Liver (tissue), 9 donors: Measurements from ENCODE around the gene SFT2D2. TPM values are rescaled to one million over a fixed set of nuclear protein-coding genes. Genes with fewer than 3 reads are reported as not detected.

Source experiments
- DNase-seq: peaks from one replicate; pipeline ENCODE4 v3.0.0-alpha.2; 2017; ENCODE audit warnings: low spot score
- H3K27ac ChIP-seq, 2 donors: one replicate each; pipeline ENCODE4 v1.7.0; 2013; ENCODE audit warnings: inconsistent platforms in 2 of 2, low read length in 2 of 2, control low read depth in 1 of 2, low read depth in 1 of 2, mild to moderate bottlenecking in 1 of 2
- H3K27me3 ChIP-seq, 4 donors: one replicate each; pipeline versions ENCODE4 v1.6.1 to v1.7.0; 2013; ENCODE audit warnings: low read length in 3 of 4, inconsistent platforms in 1 of 4, mild to moderate bottlenecking in 1 of 4, moderate library complexity in 1 of 4; ENCODE audit not compliant: control insufficient read depth in 4 of 4, insufficient read depth in 4 of 4
- H3K36me3 ChIP-seq, 4 donors: one replicate each; pipeline versions ENCODE4 v1.6.1 to v1.7.0; 2013; ENCODE audit warnings: low read length in 3 of 4, mild to moderate bottlenecking in 3 of 4, low read depth in 1 of 4, moderate library complexity in 1 of 4; ENCODE audit not compliant: control insufficient read depth in 4 of 4, insufficient read depth in 3 of 4
- H3K4me1 ChIP-seq, 4 donors: one replicate each; pipeline versions ENCODE4 v1.6.1 to v1.7.0; 2013; ENCODE audit warnings: low read length in 3 of 4, mild to moderate bottlenecking in 3 of 4, moderate library complexity in 1 of 4; ENCODE audit not compliant: control insufficient read depth in 4 of 4, insufficient read depth in 4 of 4
- H3K4me3 ChIP-seq, 3 donors: one replicate each; pipeline versions ENCODE4 v1.6.1 to v1.7.0; 2013; ENCODE audit warnings: low read length in 3 of 3, control low read depth in 1 of 3, low read depth in 1 of 3, mild to moderate bottlenecking in 1 of 3
- H3K9ac ChIP-seq, 2 donors: one replicate each; pipeline ENCODE4 v1.7.0; 2013; ENCODE audit warnings: low read length in 2 of 2, mild to moderate bottlenecking in 2 of 2, moderate library complexity in 2 of 2, control low read depth in 1 of 2, low read depth in 1 of 2
- H3K9me3 ChIP-seq, 4 donors: one replicate each; pipeline versions ENCODE4 v1.6.1 to v1.7.0; 2013; ENCODE audit warnings: low read length in 3 of 4; ENCODE audit not compliant: control insufficient read depth in 4 of 4
- ATF3 ChIP-seq: IDR thresholded peaks from 2 replicates; pipeline ENCODE4 v1.6.1; 2016; ENCODE audit warnings: antibody characterized with exemption
- EGR1 ChIP-seq, 2 donors: IDR thresholded peaks; 2 replicates each; pipeline ENCODE4 v1.6.1; 2016 to 2018; ENCODE audit warnings: antibody characterized with exemption in 2 of 2, low read depth in 2 of 2
- FOXA1 ChIP-seq: IDR thresholded peaks from 2 replicates; pipeline ENCODE4 v1.6.1; 2016; ENCODE audit warnings: antibody characterized with exemption
- FOXA2 ChIP-seq: IDR thresholded peaks from 2 replicates; pipeline ENCODE4 v1.6.1; 2016; ENCODE audit warnings: antibody characterized with exemption
- GABPA ChIP-seq, 2 donors: IDR thresholded peaks in 1 of 2; conservative IDR thresholded peaks in 1 of 2; 2 replicates each; pipeline ENCODE4 v1.6.1; 2016; ENCODE audit warnings: antibody characterized with exemption in 2 of 2, mild to moderate bottlenecking in 1 of 2, moderate library complexity in 1 of 2
- HNF4A ChIP-seq, 2 donors: conservative IDR thresholded peaks; 2 replicates each; pipeline ENCODE4 v1.6.1; 2016; ENCODE audit warnings: antibody characterized with exemption in 2 of 2, mild to moderate bottlenecking in 2 of 2
- HNF4G ChIP-seq: IDR thresholded peaks from 2 replicates; pipeline ENCODE4 v1.6.1; 2016; ENCODE audit warnings: antibody characterized with exemption
- JUND ChIP-seq, 2 donors: IDR thresholded peaks; 2 replicates each; pipeline ENCODE4 v1.6.1; 2016; ENCODE audit warnings: antibody characterized with exemption in 2 of 2
- NR2F2 ChIP-seq: IDR thresholded peaks from 2 replicates; pipeline ENCODE4 v1.6.1; 2016; ENCODE audit warnings: antibody characterized with exemption
- RAD21 ChIP-seq, 2 donors: IDR thresholded peaks; 2 replicates each; pipeline ENCODE4 v1.6.1; 2016; ENCODE audit warnings: antibody characterized with exemption in 2 of 2, mild to moderate bottlenecking in 2 of 2
- REST ChIP-seq: IDR thresholded peaks from 2 replicates; pipeline ENCODE4 v1.6.1; 2016; ENCODE audit warnings: antibody characterized with exemption, mild to moderate bottlenecking
- RXRA ChIP-seq, 2 donors: IDR thresholded peaks; 2 replicates each; pipeline ENCODE4 v1.6.1; 2017 to 2018; ENCODE audit warnings: antibody characterized with exemption in 2 of 2, mild to moderate bottlenecking in 1 of 2
- SP1 ChIP-seq: IDR thresholded peaks from 2 replicates; pipeline ENCODE4 v1.6.1; 2018; ENCODE audit warnings: antibody characterized with exemption, mild to moderate bottlenecking
- TAF1 ChIP-seq: conservative IDR thresholded peaks from 2 replicates; pipeline ENCODE4 v1.6.1; 2016; ENCODE audit warnings: antibody characterized with exemption, mild to moderate bottlenecking
- YY1 ChIP-seq: IDR thresholded peaks from 2 replicates; pipeline ENCODE4 v1.6.1; 2016; ENCODE audit warnings: antibody characterized with exemption, mild to moderate bottlenecking
- WGBS: extraction: QIAGEN DNeasy Blood & Tissue Kit; methylation state at CpG from one replicate; pipeline ENCODE4 v1.1.7; 2013; 5-methylcytosine and 5-hydroxymethylcytosine counted together
- polyA plus RNA-seq, 2 donors: library from polyadenylated mRNA; stranded (reverse) in 1 of 2; unstranded in 1 of 2; fragments of 200-250 nt in 1 of 2; fragments of >200 nt in 1 of 2; fragmentation: Nextera tagmentation in 1 of 2; extraction: Ambion mirVana in 1 of 2; gene quantifications; one replicate each; pipeline versions ENCODE4 v1.2.1 to v1.2.3, GENCODE V29; 2013 to 2015
- total RNA-seq, 2 donors: library from RNA; depleted of rRNA; stranded (reverse); fragments of >200 nt; gene quantifications; one replicate each; pipeline ENCODE4 v1.2.3, GENCODE V29; 2014
- TF ChIP-seq, protein P1 (sequence below): IDR thresholded peaks from 2 replicates; pipeline ENCODE4 v1.6.1; 2016; ENCODE audit warnings: antibody characterized with exemption
- TF ChIP-seq, protein P2 (sequence below): fragments of 150-350 bp; IDR thresholded peaks from 2 replicates; pipeline ENCODE4 v1.5.1; 2017; ENCODE audit warnings: improper control_type of control experiment, low read depth, low read length; ENCODE audit not compliant: missing input control
- TF ChIP-seq, protein P3 (sequence below): IDR thresholded peaks from 2 replicates; pipeline ENCODE4 v1.6.1; 2016; ENCODE audit warnings: antibody characterized with exemption
- donor health status: healthy.
- donor health status: healthy.
- donor health status: healthy.
- donor health status: healthy.
- donor health status: healthy.

The SFT2D2 gene
- total and polyA plus RNA-seq, 4 donors: 3.8 to 34.6 (median 25.4) TPM

DNA sequence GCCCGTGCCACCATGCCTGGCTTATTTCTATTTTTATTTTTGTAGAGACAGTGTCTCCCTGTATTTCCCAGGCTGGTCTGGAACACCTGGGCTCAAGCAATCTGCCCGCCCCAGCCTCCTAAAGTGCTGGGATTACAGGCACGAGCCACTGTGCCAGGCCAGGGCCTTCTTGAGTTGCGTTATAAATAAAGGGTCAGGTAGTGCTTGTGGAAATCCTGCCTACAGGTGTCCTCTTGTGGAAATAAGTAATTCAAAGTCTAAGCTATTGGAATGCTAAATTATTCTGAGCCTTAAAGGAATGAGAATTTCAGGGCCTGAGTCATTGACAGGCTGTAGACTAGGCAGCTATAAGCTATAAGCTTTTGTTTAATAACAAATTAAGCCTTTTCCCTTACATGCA, 8.1 kb upstream of the SFT2D2 start:
- no peak for DNase-seq
- H3K27ac ChIP-seq: no peak overlapping the region
- 95% methylated on average over 4 of the region's 4 CpGs for WGBS
- no peak overlapping the region for H3K4me3 ChIP-seq
- no peaks in the 10 kb centered on the region for H3K4me1 ChIP-seq
- no peaks in the 10 kb centered on the region for H3K36me3 ChIP-seq
- no peak overlapping the region for H3K9ac ChIP-seq
- TF ChIP-seq, protein P1, sequence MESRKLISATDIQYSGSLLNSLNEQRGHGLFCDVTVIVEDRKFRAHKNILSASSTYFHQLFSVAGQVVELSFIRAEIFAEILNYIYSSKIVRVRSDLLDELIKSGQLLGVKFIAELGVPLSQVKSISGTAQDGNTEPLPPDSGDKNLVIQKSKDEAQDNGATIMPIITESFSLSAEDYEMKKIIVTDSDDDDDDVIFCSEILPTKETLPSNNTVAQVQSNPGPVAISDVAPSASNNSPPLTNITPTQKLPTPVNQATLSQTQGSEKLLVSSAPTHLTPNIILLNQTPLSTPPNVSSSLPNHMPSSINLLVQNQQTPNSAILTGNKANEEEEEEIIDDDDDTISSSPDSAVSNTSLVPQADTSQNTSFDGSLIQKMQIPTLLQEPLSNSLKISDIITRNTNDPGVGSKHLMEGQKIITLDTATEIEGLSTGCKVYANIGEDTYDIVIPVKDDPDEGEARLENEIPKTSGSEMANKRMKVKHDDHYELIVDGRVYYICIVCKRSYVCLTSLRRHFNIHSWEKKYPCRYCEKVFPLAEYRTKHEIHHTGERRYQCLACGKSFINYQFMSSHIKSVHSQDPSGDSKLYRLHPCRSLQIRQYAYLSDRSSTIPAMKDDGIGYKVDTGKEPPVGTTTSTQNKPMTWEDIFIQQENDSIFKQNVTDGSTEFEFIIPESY: no peak
- TF ChIP-seq FOXA2: no peak
- TF ChIP-seq, protein P2, sequence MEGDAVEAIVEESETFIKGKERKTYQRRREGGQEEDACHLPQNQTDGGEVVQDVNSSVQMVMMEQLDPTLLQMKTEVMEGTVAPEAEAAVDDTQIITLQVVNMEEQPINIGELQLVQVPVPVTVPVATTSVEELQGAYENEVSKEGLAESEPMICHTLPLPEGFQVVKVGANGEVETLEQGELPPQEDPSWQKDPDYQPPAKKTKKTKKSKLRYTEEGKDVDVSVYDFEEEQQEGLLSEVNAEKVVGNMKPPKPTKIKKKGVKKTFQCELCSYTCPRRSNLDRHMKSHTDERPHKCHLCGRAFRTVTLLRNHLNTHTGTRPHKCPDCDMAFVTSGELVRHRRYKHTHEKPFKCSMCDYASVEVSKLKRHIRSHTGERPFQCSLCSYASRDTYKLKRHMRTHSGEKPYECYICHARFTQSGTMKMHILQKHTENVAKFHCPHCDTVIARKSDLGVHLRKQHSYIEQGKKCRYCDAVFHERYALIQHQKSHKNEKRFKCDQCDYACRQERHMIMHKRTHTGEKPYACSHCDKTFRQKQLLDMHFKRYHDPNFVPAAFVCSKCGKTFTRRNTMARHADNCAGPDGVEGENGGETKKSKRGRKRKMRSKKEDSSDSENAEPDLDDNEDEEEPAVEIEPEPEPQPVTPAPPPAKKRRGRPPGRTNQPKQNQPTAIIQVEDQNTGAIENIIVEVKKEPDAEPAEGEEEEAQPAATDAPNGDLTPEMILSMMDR: no peak
- TF ChIP-seq EGR1 (IDR thresholded peaks at IDR 0.05; ENCODE audit: low read depth in 2 of 2): no peak
- TF ChIP-seq, protein P3, sequence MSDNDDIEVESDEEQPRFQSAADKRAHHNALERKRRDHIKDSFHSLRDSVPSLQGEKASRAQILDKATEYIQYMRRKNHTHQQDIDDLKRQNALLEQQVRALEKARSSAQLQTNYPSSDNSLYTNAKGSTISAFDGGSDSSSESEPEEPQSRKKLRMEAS: no peak
- TF ChIP-seq RXRA (IDR thresholded peaks at IDR 0.05): no peak
- TF ChIP-seq SP1: no peak
- TF ChIP-seq HNF4G: no peak
- no peak for TF ChIP-seq ATF3
- no peak for TF ChIP-seq JUND (IDR thresholded peaks at IDR 0.05)
- no peak for TF ChIP-seq FOXA1
- TF ChIP-seq HNF4A (conservative IDR thresholded peaks at IDR 0.05): no peak
- no peak for TF ChIP-seq GABPA (IDR thresholded peaks at IDR 0.05 in 1 of 2, conservative IDR thresholded peaks at IDR 0.05 in 1 of 2)
- TF ChIP-seq RAD21 (IDR thresholded peaks at IDR 0.05): no peak
- TF ChIP-seq NR2F2: no peak
- no peak for TF ChIP-seq YY1
- no peak for TF ChIP-seq TAF1
- TF ChIP-seq REST: no peak
- peaks cover 0 to 4% (median 0%) of the 10 kb centered on the region in 4 donors for H3K9me3 ChIP-seq
- no peaks in the 10 kb centered on the region for H3K27me3 ChIP-seq
